Esophagus muscularis mucosa (tissue), 4 donors: ENCODE results near the gene CCDC91.

Experiments
- EP300 ChIP-seq: sonication (generic); formaldehyde crosslinking; IDR thresholded peaks from one replicate; pipeline ENCODE4 v1.6.1; 2017; ENCODE audit warnings: antibody characterized with exemption
- POLR2AphosphoS5 ChIP-seq, 2 donors: sonication (generic); formaldehyde crosslinking; IDR thresholded peaks; one replicate each; pipeline ENCODE4 v1.6.1; 2017; ENCODE audit warnings: antibody characterized with exemption in 2 of 2
- TF ChIP-seq, protein P1 (sequence below), 3 experiments: fragments of 200-600 bp in 2 of 3; fragments of 450-650 bp in 1 of 3; sonication (generic) in 2 of 3; IDR thresholded peaks; one replicate each; pipeline ENCODE4 v1.5.1; 2017 to 2019; ENCODE audit warnings: antibody characterized with exemption in 3 of 3, mild to moderate bottlenecking in 2 of 3, moderate library complexity in 1 of 3

GRCh38 chr12:28235985-28236384, 45.7 kb downstream of the CCDC91 start:
- TF ChIP-seq, protein P1, sequence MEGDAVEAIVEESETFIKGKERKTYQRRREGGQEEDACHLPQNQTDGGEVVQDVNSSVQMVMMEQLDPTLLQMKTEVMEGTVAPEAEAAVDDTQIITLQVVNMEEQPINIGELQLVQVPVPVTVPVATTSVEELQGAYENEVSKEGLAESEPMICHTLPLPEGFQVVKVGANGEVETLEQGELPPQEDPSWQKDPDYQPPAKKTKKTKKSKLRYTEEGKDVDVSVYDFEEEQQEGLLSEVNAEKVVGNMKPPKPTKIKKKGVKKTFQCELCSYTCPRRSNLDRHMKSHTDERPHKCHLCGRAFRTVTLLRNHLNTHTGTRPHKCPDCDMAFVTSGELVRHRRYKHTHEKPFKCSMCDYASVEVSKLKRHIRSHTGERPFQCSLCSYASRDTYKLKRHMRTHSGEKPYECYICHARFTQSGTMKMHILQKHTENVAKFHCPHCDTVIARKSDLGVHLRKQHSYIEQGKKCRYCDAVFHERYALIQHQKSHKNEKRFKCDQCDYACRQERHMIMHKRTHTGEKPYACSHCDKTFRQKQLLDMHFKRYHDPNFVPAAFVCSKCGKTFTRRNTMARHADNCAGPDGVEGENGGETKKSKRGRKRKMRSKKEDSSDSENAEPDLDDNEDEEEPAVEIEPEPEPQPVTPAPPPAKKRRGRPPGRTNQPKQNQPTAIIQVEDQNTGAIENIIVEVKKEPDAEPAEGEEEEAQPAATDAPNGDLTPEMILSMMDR (IDR thresholded peaks at IDR 0.05) = no peak
- TF ChIP-seq EP300 = no peak
- TF ChIP-seq POLR2AphosphoS5 (IDR thresholded peaks at IDR 0.05) = no peak
